HK-2 (cell line): ENCODE measurements around the gene DRD5.
"Not testable (repeated sequence)": the region's sequence is repeated elsewhere in the genome, so short reads cannot be mapped to it uniquely, and the experiment has no call there.

ENCODE experiments used
- DNase-seq: peaks from one replicate; pipeline ENCODE4 v3.0.0-alpha.2; 2018; ENCODE audit not compliant: unreplicated experiment

Gene DRD5

GRCh38 chr4:9781343-9782135, at the start of gene DRD5:
Gene DRD5 (plus strand): TSS chr4:9781634. CDS start chr4:9782030, 396 bp downstream.
- DNase-seq: no peak

GRCh38 chr4:9732256-9732655, 49.2 kb upstream of the DRD5 start:
- not testable (repeated sequence) for DNase-seq

- no peak for DNase-seq
Measured at GRCh38 chr4:9735515-9735914, 45.9 kb upstream of the DRD5 start.

GRCh38 chr4:9737280-9737679, 44.2 kb upstream of the DRD5 start:
- not testable (repeated sequence) for DNase-seq

- not testable (repeated sequence) for DNase-seq
Measured at GRCh38 chr4:9743789-9744188, 37.6 kb upstream of the DRD5 start.

- DNase-seq: no peak
Measured at GRCh38 chr4:9745782-9746181, 35.7 kb upstream of the DRD5 start.

GRCh38 chr4:9758641-9759317, 22.7 kb upstream of the DRD5 start:
- no peak for DNase-seq

GRCh38 chr4:9762823-9763475, 18.5 kb upstream of the DRD5 start:
- peak; percentile 64 for DNase-seq

- DNase-seq: no peak
Measured at GRCh38 chr4:9764155-9764696, 17.2 kb upstream of the DRD5 start.

GRCh38 chr4:9765091-9765490, 16.3 kb upstream of the DRD5 start:
- peak; percentile 7 for DNase-seq

GRCh38 chr4:9769321-9769720, 12.1 kb upstream of the DRD5 start:
- DNase-seq: no peak

- DNase-seq: no peak
Measured at GRCh38 chr4:9771034-9771433, 10.4 kb upstream of the DRD5 start.

- DNase-seq: no peak
Measured at GRCh38 chr4:9773471-9773870, 8.0 kb upstream of the DRD5 start.

GRCh38 chr4:9782136-9782436, 652 bp downstream of the DRD5 start:
- DNase-seq: no peak

GRCh38 chr4:9785891-9786290, 4.5 kb downstream of the DRD5 start:
- not testable (repeated sequence) for DNase-seq

GRCh38 chr4:9792381-9792780, 10.9 kb downstream of the DRD5 start:
- no peak for DNase-seq

- peak; percentile 9 for DNase-seq
Measured at GRCh38 chr4:9796641-9797040, 15.2 kb downstream of the DRD5 start.

GRCh38 chr4:9800848-9801247, 19.4 kb downstream of the DRD5 start:
- DNase-seq: no peak

GRCh38 chr4:9804918-9805317, 23.5 kb downstream of the DRD5 start:
- no peak for DNase-seq

GRCh38 chr4:9808077-9808476, 26.6 kb downstream of the DRD5 start:
- no peak for DNase-seq

- no peak for DNase-seq
Measured at GRCh38 chr4:9811806-9812205, 30.4 kb downstream of the DRD5 start.

- no peak for DNase-seq
Measured at GRCh38 chr4:9812501-9813340, 31.3 kb downstream of the DRD5 start.
